ENCODE results near the gene LRRC75A.

DNA sequence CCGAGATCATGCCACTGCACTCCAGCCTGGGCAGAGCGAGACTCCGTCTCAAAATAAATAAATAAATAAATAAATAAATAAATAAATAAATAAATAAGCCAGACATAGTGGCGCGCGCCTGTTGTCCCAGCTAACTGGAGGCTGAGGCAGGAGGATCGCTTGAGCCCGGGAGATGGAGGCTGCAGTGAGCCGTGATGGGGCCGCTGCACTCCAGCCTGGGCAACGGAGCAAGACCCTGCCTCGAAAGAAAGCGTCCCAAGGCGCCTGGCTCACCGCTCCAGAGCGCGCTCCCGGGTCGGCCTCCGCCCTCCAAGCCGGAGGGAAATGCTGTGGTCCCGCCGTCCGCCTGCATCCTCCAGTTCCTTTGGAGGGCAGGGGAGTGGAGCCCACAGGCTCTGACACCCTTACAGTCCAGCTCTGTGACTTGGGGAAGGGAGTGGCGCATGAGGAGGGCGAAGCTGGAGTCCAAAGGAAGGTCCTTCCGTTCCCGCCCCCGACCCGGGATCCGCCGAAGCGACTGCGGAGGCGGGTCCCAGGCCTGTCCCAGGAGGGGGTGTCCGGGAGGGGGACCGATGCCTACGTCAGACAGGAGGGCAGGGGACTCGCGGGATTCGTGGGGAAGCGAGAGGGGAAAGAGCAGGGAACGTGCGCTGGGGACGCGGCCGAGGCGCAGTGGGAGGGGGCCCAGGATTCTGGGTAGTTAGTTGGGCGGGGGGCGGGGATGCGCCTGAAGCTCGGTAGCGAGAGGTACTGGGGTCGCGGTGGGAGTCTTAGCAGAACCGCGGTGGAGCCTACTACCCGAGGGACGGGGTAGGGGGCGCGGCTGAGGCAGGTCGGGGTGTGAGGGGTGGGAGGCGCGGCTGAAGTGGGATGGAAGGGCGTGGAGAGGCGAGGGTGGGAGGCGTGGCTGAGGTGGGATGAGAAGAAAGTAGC lies 85.0 kb downstream of the LRRC75A start:
- TF ChIP-seq, protein P1, sequence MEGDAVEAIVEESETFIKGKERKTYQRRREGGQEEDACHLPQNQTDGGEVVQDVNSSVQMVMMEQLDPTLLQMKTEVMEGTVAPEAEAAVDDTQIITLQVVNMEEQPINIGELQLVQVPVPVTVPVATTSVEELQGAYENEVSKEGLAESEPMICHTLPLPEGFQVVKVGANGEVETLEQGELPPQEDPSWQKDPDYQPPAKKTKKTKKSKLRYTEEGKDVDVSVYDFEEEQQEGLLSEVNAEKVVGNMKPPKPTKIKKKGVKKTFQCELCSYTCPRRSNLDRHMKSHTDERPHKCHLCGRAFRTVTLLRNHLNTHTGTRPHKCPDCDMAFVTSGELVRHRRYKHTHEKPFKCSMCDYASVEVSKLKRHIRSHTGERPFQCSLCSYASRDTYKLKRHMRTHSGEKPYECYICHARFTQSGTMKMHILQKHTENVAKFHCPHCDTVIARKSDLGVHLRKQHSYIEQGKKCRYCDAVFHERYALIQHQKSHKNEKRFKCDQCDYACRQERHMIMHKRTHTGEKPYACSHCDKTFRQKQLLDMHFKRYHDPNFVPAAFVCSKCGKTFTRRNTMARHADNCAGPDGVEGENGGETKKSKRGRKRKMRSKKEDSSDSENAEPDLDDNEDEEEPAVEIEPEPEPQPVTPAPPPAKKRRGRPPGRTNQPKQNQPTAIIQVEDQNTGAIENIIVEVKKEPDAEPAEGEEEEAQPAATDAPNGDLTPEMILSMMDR (optimal IDR thresholded peaks at IDR 0.05 in 1 of 3, IDR thresholded peaks at IDR 0.05 in 1 of 3, conservative IDR thresholded peaks at IDR 0.05 in 1 of 3; ENCODE audit: extremely low read depth in 1 of 3, insufficient read depth in 2 of 3, low read length in 3 of 3), result peak in 1 of 3 experiments; percentile 10
- TF ChIP-seq EZH2 (IDR thresholded peaks at IDR 0.05; ENCODE audit: low read length), result peak; percentile 58

Data from keratinocyte (primary cell).